ENCODE measurements around the gene SPG7.

DNA sequence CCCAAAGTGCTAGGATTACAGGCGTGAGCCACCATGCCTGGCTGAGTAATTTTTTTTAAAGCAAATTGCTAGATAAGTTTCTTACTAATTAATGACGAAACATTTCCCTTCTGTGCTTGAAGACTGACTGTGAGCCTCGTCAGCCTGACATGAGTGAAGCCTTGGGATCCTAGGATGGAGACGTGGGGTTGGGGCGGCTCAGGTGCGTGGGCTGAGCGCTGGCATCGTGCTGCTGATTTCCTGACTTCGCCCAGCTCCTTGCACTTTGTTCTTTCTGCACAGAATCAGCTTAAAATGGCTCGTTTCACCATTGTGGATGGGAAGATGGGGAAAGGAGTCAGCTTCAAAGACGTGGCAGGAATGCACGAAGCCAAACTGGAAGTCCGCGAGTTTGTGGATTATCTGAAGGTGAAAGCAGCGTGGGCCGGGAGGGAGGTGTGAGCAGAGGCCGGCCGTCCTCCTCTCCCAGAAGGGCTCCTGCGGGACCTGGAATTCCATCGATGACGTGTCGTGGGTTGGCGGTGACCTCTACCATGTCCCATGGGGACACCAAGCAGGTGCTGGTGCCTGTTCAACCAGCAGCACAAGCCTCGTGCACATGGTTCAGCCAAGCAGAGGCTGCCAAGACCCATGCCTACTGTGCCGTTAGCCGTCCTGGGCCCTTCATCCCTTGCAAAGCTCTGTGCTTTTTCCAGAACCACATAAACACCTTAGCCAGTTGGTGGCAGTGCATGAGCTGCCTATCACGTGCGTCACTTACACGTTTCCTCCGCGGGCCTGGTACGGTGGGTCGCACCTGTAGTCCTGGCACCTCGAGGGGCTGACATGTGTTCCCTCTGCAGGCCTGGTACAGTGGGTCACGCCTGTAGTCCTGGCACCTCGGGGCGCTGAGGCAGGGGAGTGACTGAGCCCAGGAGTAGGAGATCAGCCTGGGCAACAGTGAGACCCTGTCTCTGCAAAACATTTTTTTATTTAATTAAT lies 22.5 kb downstream of the SPG7 start:
- TF ChIP-seq CTCF (conservative IDR thresholded peaks at IDR 0.05; ENCODE audit: low read depth, low read length) = no peak
- TF ChIP-seq POLR2A (IDR thresholded peaks at IDR 0.05; ENCODE audit: low read depth, low read length) = no peak
- no peak for TF ChIP-seq CEBPB (IDR thresholded peaks at IDR 0.05; ENCODE audit: low read depth, low read length)

Measured in IMR-90 (cell line).